ENCODE data around the gene CACNA1I.

- TF ChIP-seq POLR2A (IDR thresholded peaks at IDR 0.05) (no peak), CTCF (IDR thresholded peaks at IDR 0.05 in 4 of 5, conservative IDR thresholded peaks at IDR 0.05 in 1 of 5) (no peak)
Measured at GRCh38 chr22:39575552-39575825, 4.9 kb downstream of the CACNA1I start.
